GM21381 (cell line): ENCODE data around the gene FRMD3.
A peak's percentile ranks its signal among the peaks of the same experiment; 100 is the strongest.

Experiments
- ATAC-seq: cut with Tn5 transposase; IDR thresholded peaks from one replicate; pipeline ENCODE4 v1.9.1; 2021; ENCODE audit warnings: mild to moderate bottlenecking, moderate library complexity; ENCODE audit not compliant: unreplicated experiment

FRMD3 gene

DNA sequence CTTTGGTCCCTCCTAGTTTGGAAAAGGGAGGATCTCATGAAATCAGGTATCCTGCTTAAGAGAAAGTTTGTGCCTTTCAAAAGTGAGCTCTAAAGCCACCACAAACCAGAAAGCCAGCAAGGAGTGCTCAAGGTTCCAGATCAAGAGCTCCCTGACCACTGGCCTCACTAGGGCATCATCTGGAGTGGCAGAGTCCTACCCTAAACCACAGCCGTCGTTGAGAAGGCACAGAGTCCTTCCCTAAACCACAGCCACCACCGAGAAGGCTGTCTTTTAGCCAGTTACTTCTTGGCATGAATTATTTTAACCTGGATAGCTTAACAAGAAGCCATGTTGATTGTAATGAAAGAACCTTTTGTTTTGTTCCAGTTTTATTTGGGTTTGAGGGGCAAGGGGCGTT lies 102.9 kb downstream of the FRMD3 start:
- ATAC-seq, result no peak

DNA sequence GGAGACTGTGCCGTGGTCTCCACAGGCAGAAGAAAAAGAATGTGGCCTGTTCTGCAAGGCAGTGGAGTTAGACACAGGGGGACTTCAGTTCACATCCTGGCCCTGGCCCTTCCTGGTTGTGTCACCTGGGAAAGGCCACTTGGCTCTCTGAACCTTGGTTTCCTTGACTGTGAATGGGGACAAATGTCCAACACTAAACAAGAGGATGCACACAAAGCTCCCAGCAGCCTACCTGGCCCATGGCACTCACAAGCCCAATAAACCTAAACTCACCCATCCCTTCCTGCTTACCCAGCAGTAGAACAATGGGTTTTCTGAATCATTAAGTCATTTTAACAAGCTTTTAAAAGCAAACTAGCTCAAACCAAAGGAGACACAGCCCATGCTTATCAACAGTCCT lies 103.9 kb downstream of the FRMD3 start:
- no peak for ATAC-seq

GRCh38 chr9:83433846-83434245 lies 104.4 kb downstream of the FRMD3 start:
- no peak for ATAC-seq

GRCh38 chr9:83432877-83433550 lies 105.2 kb downstream of the FRMD3 start:
- no peak for ATAC-seq

- no peak for ATAC-seq
Measured at GRCh38 chr9:83432104-83432627, 106.0 kb downstream of the FRMD3 start.

DNA sequence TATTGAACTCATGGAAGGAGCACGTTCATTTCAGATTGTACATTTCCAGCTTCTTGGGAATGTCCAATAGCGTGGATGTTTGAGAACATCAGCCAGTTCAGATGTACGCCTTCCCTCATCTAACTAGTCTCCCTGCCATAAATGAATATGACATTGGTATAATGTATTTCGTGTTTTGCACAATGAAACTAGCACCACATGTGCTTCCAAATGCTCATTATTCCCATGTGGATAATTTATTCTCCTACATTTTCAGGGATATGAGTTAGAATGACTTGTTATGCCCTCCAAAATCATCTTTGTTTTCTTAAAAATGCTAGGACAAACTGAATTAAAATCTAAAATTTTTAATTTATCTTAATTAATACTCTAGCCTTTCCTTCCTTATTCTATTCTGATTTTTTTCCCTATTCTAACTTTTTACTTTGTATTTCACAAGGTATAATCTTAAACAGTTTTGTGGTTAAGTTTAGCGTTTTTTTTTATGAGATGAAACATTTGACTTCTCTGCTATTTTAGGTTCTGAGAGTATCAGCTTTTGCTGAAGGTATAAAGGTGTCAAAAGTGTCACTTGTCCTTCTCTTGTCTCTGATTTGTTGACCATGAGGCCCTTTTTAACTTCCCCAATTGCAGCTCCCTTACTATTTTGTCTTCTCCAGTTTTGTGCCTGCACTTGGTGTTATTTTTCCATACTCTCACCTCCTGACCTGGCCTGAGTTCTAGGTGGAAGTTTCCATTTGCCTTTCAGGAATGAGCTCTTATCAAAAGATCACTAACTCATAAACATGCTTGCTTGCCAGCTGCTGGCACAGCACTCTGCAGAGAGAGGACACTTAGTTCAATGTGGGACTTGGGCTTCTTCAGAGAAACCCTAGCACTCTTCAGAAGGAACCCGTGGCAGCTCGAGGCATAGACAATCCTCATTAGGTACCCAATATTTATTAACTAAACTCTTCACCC lies 106.8 kb downstream of the FRMD3 start:
- peak; percentile 62 for ATAC-seq

- ATAC-seq, result no peak
Measured at GRCh38 chr9:83430681-83431080, 107.5 kb downstream of the FRMD3 start.

GRCh38 chr9:83429229-83429628 lies 109.0 kb downstream of the FRMD3 start:
- no peak for ATAC-seq

DNA sequence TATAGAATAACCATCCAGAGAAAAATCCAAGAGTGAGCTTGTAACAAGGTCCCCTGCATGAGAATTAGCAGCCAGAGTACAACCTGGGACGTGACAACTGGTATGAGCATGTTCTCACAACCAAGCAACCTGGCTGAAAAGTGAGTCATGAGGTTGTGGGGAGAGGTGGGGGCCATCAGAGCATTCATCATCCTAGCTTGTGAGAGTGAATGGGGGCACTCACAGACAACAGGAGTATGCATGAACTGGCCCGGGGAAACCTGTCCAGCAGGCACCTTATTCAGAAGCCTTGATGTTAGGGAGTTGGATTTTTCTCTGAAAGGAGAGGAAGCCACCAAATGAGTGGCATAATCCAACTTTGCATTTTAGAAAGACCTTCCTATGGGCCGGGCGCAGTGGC lies 113.0 kb downstream of the FRMD3 start:
- no peak for ATAC-seq

DNA sequence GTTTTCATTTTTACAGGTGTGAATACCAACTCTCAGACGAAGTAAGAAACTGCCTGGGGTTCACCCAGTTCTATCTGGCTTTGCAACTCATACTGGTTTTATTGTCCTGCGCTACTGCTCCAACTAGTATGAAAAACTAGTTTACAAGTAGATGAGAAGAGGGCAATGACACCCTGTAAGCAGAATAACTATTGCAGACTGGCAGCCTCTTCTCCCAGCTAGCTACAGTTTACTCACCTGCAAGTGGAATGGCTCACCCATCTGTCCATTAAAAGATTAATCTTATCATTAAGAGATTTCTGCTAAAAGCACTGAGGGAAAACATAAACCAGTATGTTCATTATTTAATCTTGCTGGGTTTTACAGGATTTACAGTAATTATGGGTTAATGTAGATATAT lies 113.4 kb downstream of the FRMD3 start:
- ATAC-seq, result no peak

- ATAC-seq, result no peak
Measured at GRCh38 chr9:83423815-83424707, 114.1 kb downstream of the FRMD3 start.

DNA sequence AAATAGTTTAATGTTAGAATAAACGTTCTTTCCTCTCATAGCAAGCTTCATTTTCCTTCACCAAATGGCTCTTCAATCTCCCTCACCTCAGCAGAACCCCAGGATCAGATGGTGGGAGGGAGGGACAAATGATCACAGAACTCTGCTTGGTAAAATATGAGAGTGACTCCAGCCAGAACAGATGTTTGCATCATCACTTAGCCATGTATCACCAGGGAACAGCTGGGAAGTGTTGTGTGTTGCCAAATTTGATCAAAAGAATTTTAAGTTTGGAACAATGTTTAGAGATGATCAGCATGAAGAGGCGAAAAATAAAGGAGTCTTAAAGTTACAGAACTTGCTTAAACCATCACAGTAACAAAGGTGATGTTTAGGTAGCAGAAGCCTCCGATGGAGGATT lies 115.7 kb downstream of the FRMD3 start:
- ATAC-seq, result no peak

- no peak for ATAC-seq
Measured at GRCh38 chr9:83420486-83420885, 117.7 kb downstream of the FRMD3 start.

GRCh38 chr9:83419961-83420360 lies 118.2 kb downstream of the FRMD3 start:
- ATAC-seq, result no peak

GRCh38 chr9:83418283-83418682 lies 119.9 kb downstream of the FRMD3 start:
- no peak for ATAC-seq

GRCh38 chr9:83413367-83413766 lies 124.8 kb downstream of the FRMD3 start:
- ATAC-seq, result no peak

GRCh38 chr9:83410701-83411100 lies 127.5 kb downstream of the FRMD3 start:
- ATAC-seq, result no peak

DNA sequence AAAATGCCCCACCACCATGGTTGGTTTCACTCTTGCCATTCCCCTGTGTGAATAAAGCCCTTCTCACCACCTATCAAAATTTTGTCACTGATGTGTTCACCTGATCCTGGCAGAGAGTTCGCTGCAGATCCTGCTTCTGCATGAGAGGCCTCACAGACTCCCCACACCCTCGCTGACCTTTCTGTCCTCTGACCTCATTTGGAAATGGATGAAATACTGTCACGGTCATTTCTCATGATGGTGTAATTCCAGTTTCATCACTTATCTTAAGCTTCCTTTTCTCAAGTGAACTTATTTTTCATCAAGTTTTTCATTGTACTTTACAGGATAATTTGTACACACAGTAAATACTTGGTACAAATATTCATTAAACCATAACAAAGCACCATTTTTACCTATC lies 131.3 kb downstream of the FRMD3 start:
- no peak for ATAC-seq

GRCh38 chr9:83405759-83406158 lies 132.4 kb downstream of the FRMD3 start:
- no peak for ATAC-seq

- ATAC-seq, result no peak
Measured at GRCh38 chr9:83403527-83404238, 134.5 kb downstream of the FRMD3 start.
